Suprapubic skin (tissue), 4 donors: ENCODE results near the gene PDIA6. TPM values are rescaled to one million over a fixed set of nuclear protein-coding genes. Genes with fewer than 3 reads are reported as not detected.

ENCODE experiments used
- DNase-seq, 2 donors: peaks; one replicate each; pipeline ENCODE4 v3.0.0-alpha.2; 2019; ENCODE audit warnings: low spot score in 2 of 2
- H3K27ac ChIP-seq: fragments of 200-600 bp; sonication (generic); one replicate; pipeline ENCODE4 v1.5.1; 2019
- H3K27me3 ChIP-seq: fragments of 200-600 bp; sonication (generic); one replicate; pipeline ENCODE4 v1.5.1; 2019
- H3K36me3 ChIP-seq: fragments of 200-600 bp; sonication (generic); one replicate; pipeline ENCODE4 v1.5.1; 2019
- H3K4me1 ChIP-seq: fragments of 200-600 bp; sonication (generic); one replicate; pipeline ENCODE4 v1.5.1; 2019
- H3K4me3 ChIP-seq: fragments of 200-600 bp; sonication (generic); one replicate; pipeline ENCODE4 v1.5.1; 2019; ENCODE audit warnings: mild to moderate bottlenecking
- H3K9me3 ChIP-seq: fragments of 200-600 bp; sonication (generic); one replicate; pipeline ENCODE4 v1.5.1; 2019
- EP300 ChIP-seq: sonication (generic); formaldehyde crosslinking; IDR thresholded peaks from one replicate; pipeline ENCODE4 v1.6.1; 2017; ENCODE audit warnings: antibody characterized with exemption
- POLR2A ChIP-seq, 2 donors: fragments of 450-650 bp; IDR thresholded peaks; one replicate each; pipeline ENCODE4 v1.6.1; 2017; ENCODE audit warnings: antibody characterized with exemption in 2 of 2, mild to moderate bottlenecking in 2 of 2, moderate library complexity in 2 of 2
- POLR2AphosphoS5 ChIP-seq, 3 donors: sonication (generic); formaldehyde crosslinking; IDR thresholded peaks; one replicate each; pipeline ENCODE4 v1.6.1; 2017; ENCODE audit warnings: antibody characterized with exemption in 3 of 3
- WGBS: methylation state at CpG from one replicate; pipeline ENCODE4 v1.1.5; 2018; 5-methylcytosine and 5-hydroxymethylcytosine counted together
- total RNA-seq, 4 donors: library from RNA; depleted of rRNA; stranded (reverse); fragments of >200 nt; gene quantifications; one replicate each; pipeline ENCODE4 v1.1.0, GENCODE V29; 2016
- TF ChIP-seq, protein P1 (sequence below), 2 donors: fragments of 200-600 bp in 1 of 2; fragments of 450-650 bp in 1 of 2; sonication (generic) in 1 of 2; IDR thresholded peaks; one replicate each; pipeline ENCODE4 v1.5.1; 2016 to 2019; ENCODE audit warnings: antibody characterized with exemption in 2 of 2, mild to moderate bottlenecking in 1 of 2, moderate library complexity in 1 of 2

Gene PDIA6
- total RNA-seq, 4 donors from 2014 or later = 40.2 to 77.5 (median 63.1) TPM

DNA sequence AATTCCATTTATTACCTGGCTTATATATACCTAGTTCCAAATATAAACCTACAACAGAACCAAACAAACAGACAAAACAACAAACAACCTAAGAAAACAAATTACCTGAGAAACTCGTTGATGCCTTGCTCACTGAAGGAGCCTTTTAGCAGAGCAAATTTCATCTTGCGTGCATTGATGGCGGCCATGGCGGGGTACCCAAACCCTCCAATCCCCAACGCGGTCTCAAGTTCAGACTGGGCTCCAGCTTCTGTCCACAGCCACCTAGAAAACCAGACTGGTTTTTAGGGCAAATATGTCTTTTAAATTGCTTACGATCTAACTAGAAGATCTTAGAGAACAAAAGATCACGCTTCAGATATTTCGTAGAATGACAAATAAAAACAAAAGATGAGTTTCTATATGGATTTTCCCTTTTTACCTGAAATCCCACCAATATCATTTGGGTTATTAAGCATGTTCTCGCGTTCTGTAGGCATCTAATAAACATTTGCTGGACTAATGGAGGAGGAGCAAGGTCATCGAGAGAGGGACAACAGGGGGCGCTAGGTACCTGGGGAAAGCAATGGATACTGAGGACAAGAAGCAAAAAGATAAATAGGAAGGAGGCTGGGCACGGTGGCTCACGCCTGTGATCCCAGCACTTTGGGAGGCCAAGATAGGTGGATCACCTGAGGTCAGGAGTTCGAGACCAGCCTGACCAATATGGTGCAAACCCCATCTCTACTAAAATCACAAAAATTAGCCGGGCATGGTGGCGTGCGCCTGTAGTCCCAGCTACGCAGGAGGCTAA is 25.2 kb downstream of the PDIA6 start:
- Histone ChIP-seq H3K27ac (no peak overlapping the region), H3K9me3 (no peaks in the 10 kb centered on the region), H3K4me3 (no peak overlapping the region), H3K36me3 (peaks cover 96% of the 10 kb centered on the region), H3K27me3 (no peaks in the 10 kb centered on the region), H3K4me1 (no peaks in the 10 kb centered on the region)
- 92% methylated on average over 20 of the region's 20 CpGs for WGBS
- TF ChIP-seq, protein P1, sequence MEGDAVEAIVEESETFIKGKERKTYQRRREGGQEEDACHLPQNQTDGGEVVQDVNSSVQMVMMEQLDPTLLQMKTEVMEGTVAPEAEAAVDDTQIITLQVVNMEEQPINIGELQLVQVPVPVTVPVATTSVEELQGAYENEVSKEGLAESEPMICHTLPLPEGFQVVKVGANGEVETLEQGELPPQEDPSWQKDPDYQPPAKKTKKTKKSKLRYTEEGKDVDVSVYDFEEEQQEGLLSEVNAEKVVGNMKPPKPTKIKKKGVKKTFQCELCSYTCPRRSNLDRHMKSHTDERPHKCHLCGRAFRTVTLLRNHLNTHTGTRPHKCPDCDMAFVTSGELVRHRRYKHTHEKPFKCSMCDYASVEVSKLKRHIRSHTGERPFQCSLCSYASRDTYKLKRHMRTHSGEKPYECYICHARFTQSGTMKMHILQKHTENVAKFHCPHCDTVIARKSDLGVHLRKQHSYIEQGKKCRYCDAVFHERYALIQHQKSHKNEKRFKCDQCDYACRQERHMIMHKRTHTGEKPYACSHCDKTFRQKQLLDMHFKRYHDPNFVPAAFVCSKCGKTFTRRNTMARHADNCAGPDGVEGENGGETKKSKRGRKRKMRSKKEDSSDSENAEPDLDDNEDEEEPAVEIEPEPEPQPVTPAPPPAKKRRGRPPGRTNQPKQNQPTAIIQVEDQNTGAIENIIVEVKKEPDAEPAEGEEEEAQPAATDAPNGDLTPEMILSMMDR (IDR thresholded peaks at IDR 0.05) = no peak
- no peak for TF ChIP-seq POLR2AphosphoS5 (IDR thresholded peaks at IDR 0.05)
- TF ChIP-seq EP300 = no peak
- TF ChIP-seq POLR2A (IDR thresholded peaks at IDR 0.05) = no peak
- no peak for DNase-seq

DNA sequence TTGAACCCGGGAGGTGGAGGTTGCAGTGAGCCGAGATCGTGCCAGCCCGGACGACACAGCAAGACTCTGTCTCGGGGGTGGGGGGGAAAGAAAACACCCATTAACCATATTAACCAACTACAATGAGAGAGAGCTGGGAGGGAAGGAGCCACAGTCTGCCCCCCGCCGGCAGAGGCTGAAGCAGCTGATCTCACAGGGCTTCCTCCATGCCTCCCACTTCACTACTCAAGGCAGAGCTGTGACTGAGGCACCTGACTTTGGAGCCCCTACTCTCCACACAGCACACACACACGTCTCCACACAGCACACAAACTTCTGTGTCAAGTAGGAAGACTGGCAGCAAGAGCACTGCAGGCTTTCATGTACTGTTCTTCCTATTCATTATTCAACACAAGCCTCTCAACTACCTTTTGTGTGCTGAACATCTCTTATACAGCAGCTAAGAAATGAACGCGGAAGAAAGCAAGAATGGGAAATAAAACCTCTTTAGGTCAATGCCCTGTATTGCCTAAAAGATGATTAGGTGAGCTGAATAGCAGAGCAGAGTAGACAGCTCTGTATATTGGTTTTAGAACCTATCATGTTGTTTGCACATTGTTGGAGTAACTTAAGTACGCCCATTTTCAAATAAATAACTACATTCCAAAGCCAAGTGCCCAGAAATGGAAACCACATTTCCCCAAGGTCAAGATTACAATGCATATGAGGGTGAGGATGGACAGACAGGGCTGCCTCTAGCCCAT is 26.2 kb downstream of the PDIA6 start:
- no peaks in the 10 kb centered on the region for H3K27me3 ChIP-seq
- WGBS = 94% methylated on average over 12 of the region's 12 CpGs
- peaks cover 97% of the 10 kb centered on the region for H3K36me3 ChIP-seq
- H3K9me3 ChIP-seq = no peaks in the 10 kb centered on the region
- H3K4me3 ChIP-seq = no peak overlapping the region
- TF ChIP-seq EP300 (no peak), POLR2A (IDR thresholded peaks at IDR 0.05) (no peak), POLR2AphosphoS5 (IDR thresholded peaks at IDR 0.05) (no peak)
- TF ChIP-seq, protein P1 (IDR thresholded peaks at IDR 0.05) = no peak
- H3K27ac ChIP-seq = no peak overlapping the region
- no peak for DNase-seq
- no peaks in the 10 kb centered on the region for H3K4me1 ChIP-seq

DNA sequence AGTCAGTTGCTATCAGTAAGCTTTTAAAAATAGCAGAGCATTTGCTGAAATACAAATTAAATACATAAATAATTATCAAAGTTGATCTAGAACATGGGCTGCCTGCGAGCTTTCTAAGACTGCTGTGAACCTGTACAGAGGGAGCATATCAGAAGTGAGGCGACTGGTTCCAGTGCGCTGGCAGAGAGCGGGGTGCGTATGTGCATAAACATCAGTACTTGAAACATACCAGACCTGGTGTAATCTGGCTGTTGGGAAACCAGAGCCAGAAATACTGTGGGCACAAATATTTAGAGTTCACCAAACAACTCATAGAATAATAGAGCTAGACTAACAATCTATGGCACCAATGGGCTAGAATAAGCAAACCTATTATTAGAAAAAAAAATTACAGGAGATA is 27.3 kb downstream of the PDIA6 start:
- H3K27ac ChIP-seq = no peak overlapping the region
- 90% methylated on average over 5 of the region's 5 CpGs for WGBS
- TF ChIP-seq POLR2AphosphoS5 (IDR thresholded peaks at IDR 0.05) (no peak), POLR2A (IDR thresholded peaks at IDR 0.05) (no peak), EP300 (no peak)
- TF ChIP-seq, protein P1 (IDR thresholded peaks at IDR 0.05) = no peak
- H3K9me3 ChIP-seq = no peaks in the 10 kb centered on the region
- no peak overlapping the region for H3K4me3 ChIP-seq
- peaks cover 96% of the 10 kb centered on the region for H3K36me3 ChIP-seq
- no peaks in the 10 kb centered on the region for H3K27me3 ChIP-seq
- H3K4me1 ChIP-seq = no peaks in the 10 kb centered on the region
- DNase-seq = no peak

DNA sequence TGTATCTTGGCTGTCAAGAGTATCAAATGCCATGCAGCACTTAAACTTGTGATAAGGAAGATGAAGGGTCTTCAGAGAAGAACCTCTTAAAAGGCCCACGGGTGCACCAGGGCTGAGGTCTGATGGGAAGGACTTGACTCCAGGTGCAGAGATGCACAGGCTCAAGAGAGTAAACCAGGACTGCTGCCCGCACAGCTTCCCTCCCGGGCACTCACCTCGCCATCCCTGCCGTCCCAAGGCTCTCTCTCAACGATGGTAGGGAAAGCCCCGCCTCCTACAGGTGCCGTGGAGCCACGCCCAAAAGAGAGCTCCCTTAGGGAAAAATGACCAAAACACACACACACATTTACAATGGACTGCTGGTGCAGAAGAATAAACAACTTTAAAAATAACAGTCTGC is 27.9 kb downstream of the PDIA6 start:
- H3K36me3 ChIP-seq = peaks cover 95% of the 10 kb centered on the region
- no peak for DNase-seq

More for the DNA sequence above, 27.9 kb downstream of the PDIA6 start:
- TF ChIP-seq, protein P1 (IDR thresholded peaks at IDR 0.05) = no peak
- TF ChIP-seq POLR2A (IDR thresholded peaks at IDR 0.05) = no peak
- TF ChIP-seq POLR2AphosphoS5 (IDR thresholded peaks at IDR 0.05) = no peak
- TF ChIP-seq EP300 = no peak
- Histone ChIP-seq H3K27me3 (no peaks in the 10 kb centered on the region), H3K9me3 (no peaks in the 10 kb centered on the region), H3K4me3 (no peak overlapping the region), H3K4me1 (no peaks in the 10 kb centered on the region), H3K27ac (no peak overlapping the region)
- 73% methylated on average over 9 of the region's 9 CpGs for WGBS
